HG03521 (cell line): ENCODE measurements around the gene MCUR1.
"Not testable (repeated sequence)": the region's sequence is repeated elsewhere in the genome, so short reads cannot be mapped to it uniquely, and the experiment has no call there.

Experiments used
- ATAC-seq: cut with Tn5 transposase; IDR thresholded peaks from one replicate; pipeline ENCODE4 v1.9.1; 2021; ENCODE audit warnings: mild to moderate bottlenecking, moderate library complexity; ENCODE audit not compliant: unreplicated experiment

Gene MCUR1

DNA sequence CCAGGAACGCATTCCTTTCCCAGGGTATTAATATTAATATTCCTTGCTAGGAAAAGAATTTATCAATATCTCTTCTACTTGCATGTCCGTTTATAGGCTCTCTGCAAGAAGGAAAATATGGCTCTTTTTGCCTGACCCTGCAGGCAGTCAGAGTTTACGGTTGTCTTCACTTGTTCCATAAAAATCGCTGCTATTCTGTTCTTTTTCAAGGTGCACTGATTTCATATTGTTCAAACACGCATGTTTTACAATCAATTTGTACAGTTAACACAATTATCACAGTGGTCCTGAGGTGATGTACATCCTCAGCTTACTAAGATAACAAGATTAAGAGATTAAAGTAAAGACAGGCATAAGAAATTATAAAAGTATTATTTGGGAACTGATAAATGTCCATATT lies 15.1 kb upstream of the MCUR1 start:
- not testable (repeated sequence) for ATAC-seq

DNA sequence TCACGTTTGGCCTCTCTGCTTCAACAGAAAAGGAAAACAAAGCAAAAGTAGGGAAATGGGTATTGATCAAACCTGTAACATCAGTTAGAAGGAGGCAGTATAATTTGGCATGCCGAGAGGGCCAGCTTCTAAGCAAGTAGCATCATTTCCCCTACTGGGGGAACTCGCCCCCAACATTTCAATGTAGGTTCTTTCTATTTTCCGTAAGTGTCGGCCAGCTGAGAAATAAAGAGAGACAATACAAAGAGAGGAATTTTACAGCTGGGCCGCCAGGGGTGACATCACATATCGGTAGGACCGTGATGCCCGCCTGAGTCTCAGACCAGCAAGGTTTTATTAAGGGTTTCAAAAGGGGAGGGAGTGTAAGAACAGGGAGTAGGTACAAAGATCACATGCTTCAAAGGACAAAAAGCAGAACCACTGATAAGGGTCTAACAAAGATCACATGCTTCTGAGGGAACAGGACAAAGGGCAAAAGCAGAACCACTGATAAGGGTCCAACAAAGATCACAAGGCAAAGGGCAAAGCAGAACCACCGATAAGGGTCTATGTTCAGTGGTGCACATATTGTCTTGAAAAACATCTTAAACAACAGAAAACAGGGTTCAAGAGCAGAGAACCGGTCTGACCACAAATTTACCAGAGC lies 14.4 kb upstream of the MCUR1 start:
- ATAC-seq: not testable (repeated sequence)

DNA sequence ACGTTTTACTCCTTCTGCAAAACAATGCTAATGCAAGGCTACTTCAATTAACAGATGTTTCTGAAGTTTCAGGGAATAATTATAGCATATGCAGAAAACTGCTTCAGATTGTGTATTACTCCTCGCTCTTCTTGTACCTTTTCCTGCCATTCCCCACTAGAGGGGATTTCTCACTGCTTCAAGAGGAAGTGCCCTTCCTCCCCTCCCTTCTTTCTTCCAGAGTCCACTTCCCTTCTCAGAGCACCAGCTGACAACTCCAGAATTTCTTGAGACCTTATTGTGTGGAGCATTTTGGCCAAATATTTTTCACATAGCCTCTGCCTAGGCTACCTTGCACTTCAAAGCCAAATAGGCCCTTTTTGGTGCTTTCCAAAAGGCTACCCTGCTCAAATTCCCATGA lies 12.7 kb upstream of the MCUR1 start:
- no peak for ATAC-seq

DNA sequence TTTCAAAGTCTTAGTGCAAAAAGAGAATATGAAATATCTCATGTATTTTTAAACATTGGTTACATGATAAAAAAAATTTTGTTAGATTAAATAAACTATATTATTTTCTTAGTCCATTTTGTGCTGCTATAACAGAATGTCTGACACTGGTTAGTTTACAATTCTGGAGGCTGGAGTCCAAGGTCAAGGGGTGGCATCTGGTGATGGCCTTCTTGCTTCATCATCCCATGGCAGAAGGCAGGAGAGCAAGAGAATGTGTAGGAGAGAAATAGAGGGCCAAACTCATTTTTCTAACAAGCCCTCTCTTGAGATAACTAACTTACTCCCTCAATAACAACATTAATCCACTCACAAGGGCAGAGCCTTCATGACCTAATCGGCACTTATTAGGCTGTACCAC lies 11.5 kb upstream of the MCUR1 start:
- ATAC-seq: no peak

DNA sequence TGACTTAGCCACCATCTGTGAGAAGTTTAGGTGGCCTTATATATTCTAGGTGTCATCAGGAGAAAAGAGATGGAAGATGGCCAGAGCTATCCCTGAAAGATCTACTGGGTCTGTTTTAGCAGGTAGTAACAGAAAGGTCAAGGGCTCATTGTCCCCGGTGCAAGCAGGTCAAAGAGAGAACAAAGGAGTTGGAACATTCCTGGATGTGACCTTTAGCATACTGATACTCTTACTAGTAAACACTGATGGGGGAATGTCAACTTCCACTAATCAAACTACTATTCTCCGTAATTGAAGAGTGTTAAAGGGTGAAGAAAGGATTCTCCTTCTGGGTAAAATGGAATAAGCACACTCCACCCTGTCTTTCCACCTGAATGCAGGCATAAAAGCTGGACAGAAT lies 4.0 kb upstream of the MCUR1 start:
- no peak for ATAC-seq

DNA sequence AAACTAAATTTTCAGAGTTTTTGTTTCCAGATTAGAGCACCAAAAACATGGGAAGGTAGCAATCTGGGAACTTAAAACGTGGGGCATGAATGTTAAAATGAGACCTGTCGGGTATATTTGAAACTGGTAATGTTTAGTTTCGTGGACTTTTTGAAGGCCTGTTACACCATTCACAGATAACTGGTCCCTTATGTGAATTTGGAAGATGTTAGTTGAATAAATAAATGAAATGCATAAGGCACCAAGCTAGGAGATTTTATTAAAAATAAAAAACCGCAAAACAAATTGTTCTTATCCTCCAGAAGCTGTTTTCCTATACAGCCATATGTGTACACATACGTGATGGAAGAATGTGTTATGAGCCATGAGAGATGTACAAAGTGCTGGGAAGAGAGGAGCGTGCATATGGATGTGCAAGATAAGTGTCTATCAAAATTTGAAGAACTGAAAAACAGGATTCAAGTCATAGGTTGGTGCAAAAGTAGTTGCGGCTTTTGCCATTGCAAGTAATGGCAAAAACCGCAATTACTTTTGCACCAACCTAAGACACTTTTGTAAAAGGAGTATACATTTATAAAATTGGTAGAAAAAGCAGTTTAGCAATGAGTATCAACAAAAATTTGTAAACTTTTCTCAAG lies 700 bp upstream of the MCUR1 start:
- no peak for ATAC-seq

DNA sequence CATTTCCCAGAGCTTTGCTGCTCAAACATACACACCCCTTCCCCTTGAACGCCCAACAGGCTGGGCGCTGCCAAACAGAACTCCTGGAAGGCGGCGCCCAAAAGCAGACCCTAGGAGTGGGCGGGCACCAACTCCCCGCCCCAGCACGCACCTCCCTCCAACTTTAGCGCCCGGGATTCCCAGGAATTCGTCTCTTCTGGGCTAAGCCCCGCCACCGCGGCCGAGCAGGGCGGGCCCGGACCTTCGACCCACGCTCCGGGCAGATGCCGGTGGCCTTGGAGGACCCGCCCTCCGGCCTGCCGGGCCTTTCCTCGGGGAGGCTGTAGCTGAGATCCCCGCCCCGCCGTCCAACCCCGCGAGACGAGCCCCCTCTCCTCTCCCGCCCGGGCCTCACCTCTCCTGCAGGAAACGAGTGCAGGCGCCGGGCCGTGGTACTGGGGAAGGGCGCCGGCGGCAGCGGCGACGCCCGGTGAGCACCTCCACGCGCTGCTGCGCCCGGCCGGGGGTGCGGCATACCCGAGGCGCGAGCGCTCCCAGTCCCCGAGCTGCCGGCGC lies 659 bp downstream of the MCUR1 start:
- peak; percentile 30 for ATAC-seq

DNA sequence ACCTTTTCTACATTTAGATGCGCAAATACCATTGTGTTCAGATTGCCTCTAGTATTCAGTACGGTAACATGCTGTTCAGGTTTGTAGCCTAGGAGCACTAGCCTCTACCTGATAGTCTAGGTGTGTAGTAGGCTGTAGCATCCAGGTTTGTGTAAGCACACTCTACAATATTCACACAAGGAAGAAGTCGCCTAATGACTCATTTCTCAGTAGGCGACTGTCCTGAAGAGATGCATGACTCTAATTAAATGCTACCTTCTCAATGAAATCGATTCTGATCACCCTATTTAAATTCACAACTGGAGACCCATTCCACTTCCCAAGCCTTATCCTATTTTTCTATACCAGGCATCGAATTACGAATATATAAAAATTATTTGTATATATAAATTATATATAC lies 1.3 kb downstream of the MCUR1 start:
- no peak for ATAC-seq

DNA sequence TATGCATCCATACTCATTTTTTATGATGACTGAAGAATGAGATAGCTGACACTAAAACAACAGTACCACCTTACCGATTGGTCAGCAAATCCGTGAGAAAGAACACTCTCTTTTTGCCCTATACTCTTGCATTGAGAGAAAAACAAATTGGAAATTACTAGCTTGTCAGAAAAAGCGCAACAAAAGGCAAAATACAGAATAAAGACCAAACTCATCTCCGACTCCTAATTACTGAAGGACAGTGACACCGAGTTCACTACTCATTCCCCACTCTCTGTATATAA lies 2.1 kb downstream of the MCUR1 start:
- ATAC-seq: no peak

DNA sequence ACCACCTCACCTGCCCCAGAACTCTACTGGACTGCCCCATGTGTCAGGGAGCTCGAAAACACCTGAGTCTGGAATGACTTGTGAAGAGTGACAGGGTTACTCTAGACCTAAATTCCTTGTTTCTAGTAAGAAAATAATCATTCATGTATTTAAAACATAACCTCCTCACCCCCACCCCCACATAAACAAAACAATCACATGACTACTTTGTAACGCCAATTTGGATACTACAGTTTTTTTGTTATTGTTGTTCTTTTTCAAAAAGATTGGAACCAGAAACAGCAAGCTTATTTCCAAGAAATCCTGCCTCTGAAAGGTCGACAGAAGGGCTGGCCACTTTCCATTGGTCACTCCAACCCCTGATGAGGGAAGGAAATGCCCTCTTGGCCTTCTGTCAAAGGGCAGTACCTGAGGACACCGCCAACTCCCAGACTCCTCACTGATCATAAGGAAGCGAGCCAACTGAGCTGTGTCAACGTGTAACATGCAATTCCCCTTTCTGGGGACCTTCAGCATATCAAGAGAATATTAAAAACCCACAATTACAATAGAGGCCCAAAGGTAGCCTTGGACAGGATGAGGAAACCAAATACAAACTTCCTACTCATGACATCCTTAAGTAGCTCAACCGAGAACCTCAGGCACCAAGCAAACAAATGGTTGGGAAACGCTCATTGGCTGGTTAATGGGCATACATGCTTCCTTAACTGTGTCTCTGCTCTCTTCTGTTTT lies 2.6 kb downstream of the MCUR1 start:
- no peak for ATAC-seq

DNA sequence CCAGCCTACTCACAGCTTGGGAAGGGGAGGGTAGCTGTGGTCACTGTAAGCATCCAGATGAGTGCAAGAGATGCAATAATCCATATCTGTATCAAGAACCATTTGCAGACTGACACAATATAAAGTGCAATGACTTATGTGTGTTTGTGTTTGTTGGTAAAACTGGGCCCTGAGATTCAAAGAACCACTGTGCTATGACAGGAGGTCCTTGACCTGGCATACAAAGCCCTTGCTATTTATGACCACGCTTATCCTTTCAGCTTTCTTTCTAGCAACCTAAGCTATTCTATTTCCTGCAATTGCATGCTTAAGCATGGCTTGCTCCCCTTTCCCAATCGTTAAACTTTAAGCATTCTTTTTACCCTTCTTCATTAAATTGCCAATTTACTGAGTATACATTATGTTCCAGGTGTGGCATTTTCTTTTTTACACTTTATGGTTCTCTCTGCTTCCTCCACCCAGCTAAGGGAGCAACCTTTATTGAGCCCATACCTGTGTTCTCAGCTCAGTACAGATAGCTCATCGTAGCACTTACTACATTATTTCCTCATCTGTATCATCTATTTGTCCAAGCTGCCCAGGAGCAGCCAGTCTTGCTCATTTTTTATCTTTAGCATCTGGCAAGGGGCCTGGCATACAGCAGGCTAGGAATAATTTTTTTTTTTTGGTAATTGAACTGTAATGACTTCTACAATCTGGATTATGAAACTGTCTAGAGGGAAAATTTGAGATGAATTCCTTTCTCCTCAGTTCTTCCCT lies 3.5 kb downstream of the MCUR1 start:
- no peak for ATAC-seq

DNA sequence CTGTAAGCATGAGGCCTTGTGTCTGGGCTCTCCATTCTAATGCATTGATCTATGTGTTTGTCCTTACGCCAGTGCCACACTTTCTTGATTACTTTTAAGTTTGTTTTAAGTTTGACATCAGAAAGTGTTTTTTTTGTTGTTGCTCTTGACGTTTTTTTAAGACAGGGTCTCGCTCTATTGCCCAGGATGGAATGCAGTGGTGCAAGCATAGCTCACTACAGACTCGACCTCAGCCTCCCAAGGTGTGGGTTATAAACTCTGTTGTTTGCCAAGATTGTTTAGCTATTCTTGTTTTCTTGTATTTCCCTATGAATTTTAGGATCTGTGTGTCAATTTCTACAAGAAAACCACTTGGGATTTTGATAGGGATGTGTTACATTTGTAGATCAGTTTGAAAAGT lies 5.6 kb downstream of the MCUR1 start:
- ATAC-seq: no peak

DNA sequence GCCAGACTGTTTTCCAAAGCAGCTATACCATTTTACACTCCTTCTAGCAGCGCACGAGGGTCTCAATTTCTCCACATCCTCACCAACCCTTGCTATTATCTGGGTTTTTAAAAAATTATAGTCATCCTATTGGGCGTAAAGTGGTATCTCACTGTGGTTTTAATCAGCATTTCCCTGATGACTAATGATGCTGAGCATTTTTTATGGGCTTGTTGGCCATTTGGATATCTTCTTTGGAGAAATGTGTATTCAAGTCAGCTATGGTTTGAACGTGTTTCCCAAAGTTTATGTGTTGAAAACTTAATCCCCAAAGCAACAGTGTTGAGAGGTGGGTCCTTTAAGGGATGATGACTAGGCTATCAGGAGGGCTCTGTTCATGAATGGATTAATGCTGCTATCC lies 6.7 kb downstream of the MCUR1 start:
- no peak for ATAC-seq

DNA sequence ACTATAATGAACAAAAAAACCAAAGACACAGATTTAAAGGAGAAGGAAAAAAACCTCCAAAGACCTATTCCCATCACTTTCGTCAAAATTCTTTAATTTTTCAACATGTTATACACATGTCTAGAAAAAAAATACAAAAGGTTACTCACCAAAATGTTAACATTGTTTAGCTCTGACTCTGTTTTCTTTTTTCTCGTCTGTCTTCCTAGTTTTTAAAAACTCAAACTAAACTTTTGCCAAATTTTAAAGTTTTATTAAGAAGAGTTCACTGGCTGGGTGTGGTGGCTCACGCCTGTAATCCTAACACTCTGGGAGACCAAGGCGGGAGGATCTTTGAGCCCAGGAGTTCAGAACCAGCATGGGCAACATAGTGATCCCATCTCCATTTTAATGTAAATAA lies 10.8 kb downstream of the MCUR1 start:
- no peak for ATAC-seq

DNA sequence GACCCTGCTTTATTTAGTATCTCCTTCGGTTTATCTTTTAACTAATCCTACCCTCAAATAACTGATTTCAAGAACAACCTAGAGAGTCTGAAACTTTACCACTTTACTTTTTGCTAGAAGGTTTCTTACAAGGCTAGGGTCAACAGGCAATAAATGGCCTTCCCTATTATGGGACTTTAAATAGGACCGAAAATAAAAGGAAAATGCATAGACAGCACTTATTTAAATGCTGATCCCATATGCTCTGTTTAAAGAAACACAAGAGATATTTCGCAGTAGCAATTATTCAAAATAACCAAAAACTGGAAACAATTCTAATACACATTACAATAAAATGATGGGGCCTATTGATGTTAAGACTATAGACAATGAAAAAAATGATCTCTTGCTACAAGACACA lies 13.7 kb downstream of the MCUR1 start:
- ATAC-seq: no peak

DNA sequence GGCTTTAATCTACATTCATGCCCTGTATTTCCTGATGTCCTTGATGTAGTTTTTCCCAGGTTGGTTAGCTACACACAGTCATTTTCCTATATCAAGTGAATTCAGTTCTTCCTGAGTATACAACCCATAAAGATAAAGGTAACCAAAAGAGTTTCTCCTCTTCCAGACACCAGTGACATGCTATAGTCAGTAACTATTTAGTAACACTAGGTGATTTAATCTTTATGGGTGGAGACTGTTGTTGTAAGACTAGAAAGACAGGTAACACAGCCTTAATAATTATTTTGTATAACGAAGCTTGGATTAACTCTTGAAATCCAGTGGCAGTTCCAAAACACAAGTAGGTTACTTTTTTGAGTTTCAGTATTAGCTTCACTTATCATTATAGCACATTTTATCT lies 17.6 kb downstream of the MCUR1 start:
- no peak for ATAC-seq

DNA sequence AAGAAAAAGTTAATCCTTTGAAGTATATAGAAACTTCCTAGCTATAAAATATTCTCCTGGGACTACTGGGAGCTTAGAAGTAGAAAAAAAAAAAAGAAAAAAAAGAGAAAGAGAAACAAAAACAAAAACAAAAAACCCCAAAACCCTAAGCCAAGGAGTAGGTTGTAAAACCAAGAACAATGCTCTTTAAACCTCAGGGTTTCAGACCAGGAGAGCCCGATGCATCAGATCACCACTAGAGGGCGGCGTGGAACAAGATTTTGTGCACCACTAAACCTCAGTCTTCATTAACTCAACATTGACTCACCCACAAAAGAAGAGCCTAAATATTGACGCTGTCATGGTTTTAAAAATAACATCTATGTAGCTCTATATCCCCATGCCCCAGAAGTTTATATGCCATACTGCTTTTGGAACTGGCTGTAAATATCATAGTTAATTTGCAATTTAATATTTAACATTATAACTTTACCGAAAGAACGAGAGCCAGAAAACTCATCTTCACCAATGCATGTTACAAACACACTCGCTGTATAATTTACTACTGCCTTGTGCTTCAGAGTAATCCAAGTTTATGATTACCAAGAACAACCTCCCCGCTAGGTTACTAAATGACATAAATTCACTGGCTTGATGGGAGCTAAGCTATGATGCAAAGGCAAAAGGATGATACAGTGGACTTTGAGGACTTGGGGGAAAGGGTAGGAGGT lies 19.2 kb downstream of the MCUR1 start:
- peak; percentile 87 for ATAC-seq

DNA sequence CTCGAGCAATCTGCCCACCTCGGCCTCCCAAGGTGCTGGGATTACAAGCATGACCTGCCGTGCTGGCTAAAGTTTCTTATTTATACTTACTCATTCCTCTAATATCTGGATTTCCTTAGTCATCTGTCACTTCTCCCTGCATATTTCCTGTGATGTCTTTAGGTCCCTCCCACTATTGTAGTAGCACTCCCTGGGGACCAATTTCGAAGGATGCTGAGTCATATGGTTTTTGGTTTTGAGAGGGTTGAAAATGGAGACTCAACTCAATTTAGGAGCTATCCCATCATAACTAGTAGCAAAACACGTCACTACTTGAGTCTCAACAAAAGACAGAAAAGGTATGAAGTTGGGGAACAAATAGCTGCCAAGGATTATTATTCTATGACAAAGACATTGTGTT lies 20.2 kb downstream of the MCUR1 start:
- ATAC-seq: no peak

DNA sequence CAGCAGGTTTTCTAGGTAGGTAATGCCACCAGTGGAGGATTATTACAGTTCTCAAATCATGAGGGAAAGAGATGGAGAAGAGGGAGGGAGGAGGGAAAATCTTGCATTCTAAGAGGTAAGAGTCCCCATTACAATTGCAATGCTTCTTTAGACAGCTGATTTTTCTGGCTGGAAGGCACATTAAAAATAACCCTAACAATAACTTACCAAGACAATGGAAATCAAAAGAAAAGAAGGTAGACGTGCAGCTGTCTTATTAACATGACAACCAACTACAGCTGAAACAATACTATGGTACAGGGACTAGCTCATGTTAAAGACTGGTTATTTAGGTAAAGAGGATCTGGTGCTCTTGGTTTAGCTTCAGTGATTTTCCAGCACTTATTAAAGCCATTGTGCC lies 24.6 kb downstream of the MCUR1 start:
- ATAC-seq: no peak

DNA sequence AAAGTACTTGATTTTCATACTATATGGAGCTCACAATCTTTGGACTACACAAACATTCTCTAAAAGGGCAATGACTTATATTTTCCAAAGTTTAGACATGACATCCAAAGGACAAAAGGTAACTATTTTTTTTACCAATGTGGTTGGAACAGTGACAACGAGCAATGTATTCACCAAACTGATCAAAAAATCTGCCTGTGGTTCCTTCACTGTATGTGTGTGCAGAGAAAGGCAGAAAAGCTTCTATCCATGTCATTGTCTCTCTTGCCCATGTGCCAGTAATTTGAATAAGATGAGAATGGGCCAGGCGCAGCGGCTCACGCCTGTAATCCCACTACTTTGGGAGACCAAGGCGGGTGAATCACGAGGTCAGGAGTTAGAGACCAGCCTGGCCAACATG lies 25.5 kb downstream of the MCUR1 start:
- ATAC-seq: no peak

DNA sequence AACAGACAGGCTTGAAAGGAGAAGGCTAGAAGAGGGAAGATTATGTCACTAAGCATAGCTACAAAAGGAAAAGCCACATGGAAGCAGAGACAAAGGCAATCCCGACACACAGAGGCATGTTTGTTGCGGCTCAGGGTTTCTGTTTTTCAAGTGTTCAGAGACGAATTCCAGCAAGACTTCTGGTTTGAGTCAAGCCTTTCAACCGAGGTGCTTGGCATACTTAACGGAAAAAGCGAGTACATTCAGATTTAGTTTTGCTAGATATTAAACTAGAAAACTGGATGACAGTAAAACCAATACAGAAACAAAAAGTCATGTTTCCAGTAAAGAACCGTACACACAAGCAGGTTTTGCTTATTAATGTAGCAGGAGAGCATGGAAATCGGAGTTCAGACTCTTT lies 27.2 kb downstream of the MCUR1 start:
- ATAC-seq: no peak
